HG02678 (cell line): Measurements from ENCODE around the gene NGEF.

Experiments used
- ATAC-seq: cut with Tn5 transposase; IDR thresholded peaks from one replicate; pipeline ENCODE4 v1.9.1; 2021; ENCODE audit warnings: mild to moderate bottlenecking, moderate library complexity; ENCODE audit not compliant: unreplicated experiment

Gene NGEF

DNA sequence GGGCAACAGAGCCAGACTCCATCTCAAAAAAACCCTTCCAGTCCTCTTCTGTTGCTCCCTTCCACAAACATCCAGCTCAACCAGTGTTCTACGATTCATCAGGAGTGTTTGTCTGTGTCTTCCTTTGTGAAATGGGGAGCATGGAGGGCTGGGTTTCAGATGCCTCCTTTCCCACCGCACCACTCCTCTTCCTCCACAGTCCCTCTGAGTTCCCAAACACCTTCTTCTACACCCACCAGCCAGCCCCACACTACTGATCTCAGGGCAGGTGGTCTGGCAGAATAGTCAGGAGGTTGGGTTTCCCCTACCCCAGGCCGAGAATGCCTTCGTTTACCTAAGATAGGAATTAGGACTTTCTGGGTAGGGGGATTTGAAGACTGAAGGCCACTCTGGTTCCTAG is 36.9 kb downstream of the NGEF start:
- ATAC-seq, result no peak

- no peak for ATAC-seq
These were observed 38.7 kb downstream of the NGEF start for GRCh38 chr2:232974396-232974795.

GRCh38 chr2:232973796-232974195 is 39.3 kb downstream of the NGEF start:
- no peak for ATAC-seq

- no peak for ATAC-seq
These were observed 39.9 kb downstream of the NGEF start for GRCh38 chr2:232973011-232973735.

GRCh38 chr2:232971744-232972143 is 41.3 kb downstream of the NGEF start:
- ATAC-seq, result no peak

- ATAC-seq, result no peak
These were observed 43.0 kb downstream of the NGEF start for GRCh38 chr2:232970051-232970450.

GRCh38 chr2:232967474-232967873 is 45.6 kb downstream of the NGEF start:
- no peak for ATAC-seq

DNA sequence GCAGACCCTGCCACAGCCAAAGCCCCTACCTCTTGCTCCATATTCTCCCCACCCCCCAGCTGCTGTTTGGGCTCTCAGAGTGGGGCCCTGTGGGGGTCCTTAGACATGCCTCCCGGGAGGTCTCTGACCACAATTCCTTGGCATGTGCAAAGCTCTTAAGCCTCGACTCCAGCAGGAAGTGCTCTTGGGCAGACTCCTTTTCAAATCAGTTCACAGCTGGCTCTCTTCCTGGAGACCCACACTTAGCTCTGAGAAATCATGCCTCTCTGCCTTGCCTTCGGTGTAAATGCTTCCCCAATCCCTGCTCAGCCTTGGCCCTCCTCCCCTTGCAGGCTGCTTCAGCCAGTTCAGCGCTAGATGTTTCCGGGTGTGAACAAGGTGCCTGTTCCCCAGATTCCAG is 46.9 kb downstream of the NGEF start:
- no peak for ATAC-seq

- ATAC-seq, result no peak
These were observed 49.1 kb downstream of the NGEF start for GRCh38 chr2:232963913-232964312.

DNA sequence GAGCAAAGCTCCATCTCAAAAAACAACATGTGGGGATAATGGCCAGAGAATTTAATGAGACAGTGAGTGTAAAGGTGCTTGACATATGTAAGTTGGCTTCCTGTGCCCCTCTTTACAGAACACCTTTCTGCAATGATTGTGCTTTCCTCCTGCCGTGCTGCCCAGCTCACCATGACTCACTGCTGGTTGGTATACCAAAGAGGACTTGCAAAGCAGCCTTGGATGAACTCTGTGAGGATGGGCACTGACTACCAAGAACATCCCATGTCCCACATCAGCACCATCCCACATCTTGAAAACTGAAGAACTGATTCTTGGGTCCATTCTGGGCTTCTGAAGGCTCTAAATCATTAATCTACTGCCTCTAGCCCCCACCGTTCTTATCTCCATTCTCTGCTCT is 52.2 kb downstream of the NGEF start:
- no peak for ATAC-seq

GRCh38 chr2:232959139-232959538 is 53.9 kb downstream of the NGEF start:
- no peak for ATAC-seq

GRCh38 chr2:232957657-232958090 is 55.4 kb downstream of the NGEF start:
- no peak for ATAC-seq

GRCh38 chr2:232955856-232956255 is 57.2 kb downstream of the NGEF start:
- no peak for ATAC-seq

GRCh38 chr2:232954691-232955090 is 58.4 kb downstream of the NGEF start:
- no peak for ATAC-seq

- no peak for ATAC-seq
These were observed 61.2 kb downstream of the NGEF start for GRCh38 chr2:232951891-232952290.

DNA sequence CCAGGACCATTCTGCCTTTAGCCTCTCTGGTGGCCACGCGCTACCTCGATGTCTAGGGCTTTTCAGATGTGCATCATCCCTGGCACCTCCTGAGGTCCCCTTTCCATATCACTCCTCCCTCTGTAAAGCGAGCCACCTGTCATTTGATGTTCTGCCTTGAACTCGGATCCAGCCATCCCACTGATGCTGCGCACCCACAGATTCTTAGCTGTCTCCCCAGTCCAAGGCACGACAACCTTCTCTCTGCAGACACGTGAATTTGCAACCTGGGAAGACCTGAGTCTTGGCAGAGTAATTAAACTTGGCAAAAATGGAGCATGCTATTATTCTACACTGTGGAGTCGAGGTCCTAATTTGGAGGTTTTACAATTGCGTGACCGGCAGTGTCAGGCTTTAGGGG is 61.9 kb downstream of the NGEF start:
- ATAC-seq, result no peak

DNA sequence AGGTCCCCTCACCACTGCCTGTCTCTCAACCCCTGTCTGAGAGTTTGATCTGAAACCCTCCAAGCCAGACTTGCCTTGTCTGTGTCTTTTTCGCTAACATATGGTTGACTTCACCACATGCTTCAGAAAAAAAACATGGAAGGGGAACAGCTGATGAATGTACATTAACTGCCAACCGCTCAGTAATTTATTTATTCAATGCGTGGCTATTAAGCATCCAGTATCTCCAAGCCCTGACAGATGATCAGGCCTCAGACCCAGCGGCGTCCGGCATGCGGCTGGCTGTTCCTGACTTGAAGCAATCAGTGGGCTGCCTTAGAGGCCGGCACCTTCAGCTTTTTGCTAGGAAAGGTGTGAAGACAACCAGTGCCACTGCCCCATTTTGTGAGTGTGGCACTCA is 62.3 kb downstream of the NGEF start:
- no peak for ATAC-seq

GRCh38 chr2:232949016-232949415 is 64.0 kb downstream of the NGEF start:
- ATAC-seq, result no peak

DNA sequence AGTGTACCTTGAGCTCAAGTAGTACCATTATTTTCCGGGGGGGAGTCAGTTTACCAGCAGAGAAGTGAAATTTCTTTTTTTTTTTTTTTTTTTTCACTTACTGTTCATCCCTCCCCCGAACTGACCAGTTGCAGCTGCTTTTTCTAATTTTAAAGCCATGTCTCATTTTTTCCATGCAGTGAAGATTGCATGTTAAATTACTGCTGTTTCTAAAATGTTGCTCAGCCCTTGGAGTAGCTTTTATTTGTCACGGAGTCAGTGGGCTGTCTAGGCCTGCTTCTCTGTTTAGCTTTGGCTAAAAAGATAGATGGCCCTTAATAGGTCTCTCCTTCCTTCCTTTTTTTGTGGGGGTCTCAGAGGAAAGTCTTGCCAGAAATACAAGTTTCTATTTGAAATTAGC is 70.2 kb downstream of the NGEF start:
- ATAC-seq, result no peak

GRCh38 chr2:232941912-232942594 is 71.0 kb downstream of the NGEF start:
- ATAC-seq, result no peak

GRCh38 chr2:232941400-232941799 is 71.7 kb downstream of the NGEF start:
- no peak for ATAC-seq

GRCh38 chr2:232940724-232941123 is 72.3 kb downstream of the NGEF start:
- no peak for ATAC-seq
